SH-SY5Y (cell line): ENCODE data around the gene SPINT4.
A peak's percentile ranks its signal among the peaks of the same experiment; 100 is the strongest.

Source experiments
- GATA2 ChIP-seq: IDR thresholded peaks from 2 replicates; pipeline ENCODE4 v1.6.1; 2011; ENCODE audit warnings: mild to moderate bottlenecking, low read depth, low read length
- GATA3 ChIP-seq: IDR thresholded peaks from 2 replicates; pipeline ENCODE4 v1.6.1; 2011; ENCODE audit warnings: low read depth, mild to moderate bottlenecking, low read length, moderate library complexity

The SPINT4 gene

DNA sequence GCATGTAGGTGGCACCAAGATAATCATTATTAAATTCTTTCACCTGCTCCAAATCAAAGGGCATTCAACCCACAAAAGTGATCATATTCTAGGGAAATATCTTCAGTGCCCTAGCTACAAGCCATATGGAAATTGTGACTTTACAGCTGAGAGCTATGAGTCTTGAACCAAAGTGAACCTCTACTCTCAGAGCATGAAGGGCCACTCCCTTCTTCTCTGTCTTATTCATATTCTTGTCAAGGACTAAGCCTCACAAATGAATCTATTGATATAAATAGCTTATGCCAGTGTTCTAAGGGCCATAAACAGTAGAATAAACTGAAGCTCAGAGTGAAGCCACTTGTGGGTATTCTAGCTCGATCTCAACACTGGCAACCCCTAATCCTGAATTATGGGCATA, 29.6 kb downstream of the SPINT4 start:
- TF ChIP-seq GATA2 (no peak), GATA3 (no peak)

DNA sequence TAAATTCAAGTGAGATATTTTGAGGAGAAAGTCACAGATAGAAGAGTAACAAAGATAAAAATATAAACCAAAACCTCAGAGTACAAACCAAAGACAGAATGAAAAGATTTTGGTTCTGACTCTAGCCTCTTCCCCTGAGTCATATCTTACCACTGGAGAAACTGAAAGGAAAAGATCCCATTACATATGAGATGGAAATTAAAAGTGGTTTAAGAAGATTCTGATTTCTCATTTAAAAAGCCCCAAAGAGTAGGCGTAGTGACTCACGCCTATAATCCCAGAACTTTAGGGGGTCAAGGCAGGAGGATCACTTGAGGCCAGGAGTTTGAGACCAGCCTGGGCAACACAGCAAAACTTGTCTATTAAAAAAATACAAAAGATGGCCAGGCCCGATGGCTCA, 30.6 kb downstream of the SPINT4 start:
- TF ChIP-seq GATA3 (no peak), GATA2 (no peak)

GRCh38 chr20:45758096-45758495, 35.9 kb downstream of the SPINT4 start:
- TF ChIP-seq GATA2 (no peak), GATA3 (no peak)

GRCh38 chr20:45765307-45765875, 43.2 kb downstream of the SPINT4 start:
- TF ChIP-seq GATA2 (no peak), GATA3 (no peak)

DNA sequence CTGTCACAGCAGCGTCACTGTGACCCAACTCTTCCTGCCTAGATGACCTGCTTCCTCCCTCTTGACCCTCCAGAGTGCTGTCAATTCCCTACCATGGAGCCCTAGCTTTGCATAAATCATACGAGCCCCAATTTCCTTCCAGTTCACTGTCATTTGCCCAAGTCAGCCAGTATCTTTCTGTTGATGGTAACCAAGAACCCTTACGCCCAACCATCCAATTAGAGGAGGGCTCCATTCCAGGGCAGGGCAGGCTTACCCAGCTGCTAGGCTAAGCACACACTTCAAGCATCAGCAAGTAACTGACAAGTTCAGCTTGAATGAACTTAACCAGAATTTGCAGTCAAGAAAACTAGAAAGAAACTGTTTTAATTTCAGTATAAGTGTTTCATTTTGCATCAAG, 43.8 kb downstream of the SPINT4 start:
- TF ChIP-seq GATA2, result no peak
- TF ChIP-seq GATA3, result no peak

DNA sequence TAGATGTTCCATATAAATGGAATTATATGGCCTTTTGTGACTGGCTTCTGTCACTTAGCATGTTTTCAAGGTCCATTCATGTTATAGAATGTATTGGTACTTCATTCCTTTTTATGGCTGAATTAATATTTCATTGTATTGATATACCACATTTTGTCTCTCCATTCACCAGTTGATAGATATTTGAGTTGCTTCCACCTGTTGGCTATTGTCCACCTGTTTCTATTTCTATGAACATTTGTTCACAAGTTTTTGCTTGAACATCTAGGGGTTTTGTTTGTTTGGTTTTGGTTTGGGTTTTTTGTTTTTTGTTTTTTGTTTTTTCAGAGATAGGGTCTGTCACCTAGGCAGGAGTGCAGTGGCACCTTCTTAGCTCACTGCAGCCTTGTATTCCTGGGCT, 46.3 kb downstream of the SPINT4 start:
- TF ChIP-seq GATA3 (no peak), GATA2 (no peak)

- TF ChIP-seq GATA2 (0 out of 2 replicates have a peak, but pooled peaks have one; percentile 20), GATA3 (no peak)
Observed at GRCh38 chr20:45771182-45771759, 49.1 kb downstream of the SPINT4 start.

- TF ChIP-seq GATA2, result no peak
- no peak for TF ChIP-seq GATA3
Observed at GRCh38 chr20:45772693-45773092, 50.5 kb downstream of the SPINT4 start.

- TF ChIP-seq GATA2 (no peak), GATA3 (no peak)
Observed at GRCh38 chr20:45774945-45775344, 52.8 kb downstream of the SPINT4 start.

- TF ChIP-seq GATA2 (no peak), GATA3 (no peak)
Observed at GRCh38 chr20:45775411-45775810, 53.3 kb downstream of the SPINT4 start.
